IMR-90 (cell line): ENCODE results near the gene SPATA2L. TPM values are rescaled to one million over a fixed set of nuclear protein-coding genes. Genes with fewer than 3 reads are reported as not detected.

ENCODE experiments used
- ATAC-seq: fragments of 200-7000 bp; cut with Tn5 transposase; 2 replicates; pipeline ENCODE4 v1.9.1; 2020; ENCODE audit warnings: low read depth, mild to moderate bottlenecking, moderate library complexity
- BruUV-seq: library from RNA; stranded (reverse); fragments of 400-500 nt; replicated peaks from 2 replicates; lab custom pipeline; 2021; lab: Mats Ljungman, UMichigan
- CTCF ChIA-PET: fragments of 300-600 bp; formaldehyde crosslinking; extraction: SDS; loops from one replicate; lab custom pipeline; 2021; ENCODE audit warnings: antibody characterized with exemption; lab: Yijun Ruan, JAX
- POLR2A ChIA-PET: fragments of 300-600 bp; sonication (Branson Sonifier 250); formaldehyde crosslinking; loops from one replicate; lab custom pipeline; 2022; ENCODE audit warnings: antibody characterized with exemption; ENCODE audit not compliant: unreplicated experiment; lab: Charles Lee
- DNase-seq: peaks from one replicate; pipeline ENCODE4 v3.0.0; 2013
- H2AFZ ChIP-seq: replicated peaks from 2 replicates; pipeline ENCODE3; 2013; ENCODE audit warnings: low read length, mild to moderate bottlenecking; ENCODE audit not compliant: poor library complexity
- H2AK5ac ChIP-seq: 2 replicates; pipeline ENCODE4 v1.6.1; 2013; ENCODE audit warnings: low read depth, low read length, inconsistent platforms
- H2AK9ac ChIP-seq: replicated peaks from 2 replicates; pipeline ENCODE3; 2013; ENCODE audit warnings: mild to moderate bottlenecking, low read depth, low read length, moderate library complexity; ENCODE audit not compliant: poor library complexity
- H2BK120ac ChIP-seq: 2 replicates; pipeline ENCODE4 v1.6.1; 2013; ENCODE audit warnings: low read depth, low read length, inconsistent platforms
- H2BK15ac ChIP-seq: 3 replicates; pipeline ENCODE4 v1.6.1; 2013; ENCODE audit warnings: low read depth, low read length, inconsistent platforms
- H2BK20ac ChIP-seq: 2 replicates; pipeline ENCODE4 v1.6.1; 2013; ENCODE audit warnings: low read depth, mild to moderate bottlenecking, inconsistent platforms, low read length, moderate library complexity
- H2BK5ac ChIP-seq: 2 replicates; pipeline ENCODE4 v1.6.1; 2013; ENCODE audit warnings: mild to moderate bottlenecking, low read depth, low read length, inconsistent platforms; ENCODE audit not compliant: poor library complexity, severe bottlenecking
- H3K14ac ChIP-seq: replicated peaks from 2 replicates; pipeline ENCODE4 v1.6.1; 2013; ENCODE audit warnings: low read depth, low read length, inconsistent platforms
- H3K18ac ChIP-seq: 2 replicates; pipeline ENCODE4 v1.6.1; 2013; ENCODE audit warnings: low read depth, low read length, control low read depth
- H3K23ac ChIP-seq: 2 replicates; pipeline ENCODE4 v1.6.1; 2013; ENCODE audit warnings: low read depth, low read length, inconsistent platforms
- H3K27ac ChIP-seq: 2 replicates; pipeline ENCODE4 v1.5.1; 2013; ENCODE audit warnings: mild to moderate bottlenecking, control low read depth, low read length; ENCODE audit not compliant: insufficient read depth
- H3K27me3 ChIP-seq: 2 replicates; pipeline ENCODE4 v1.6.1; 2013; ENCODE audit warnings: low read length; ENCODE audit not compliant: control insufficient read depth, insufficient read depth
- H3K36me3 ChIP-seq: 2 replicates; pipeline ENCODE4 v1.6.1; 2013; ENCODE audit warnings: low read length, mixed read lengths; ENCODE audit not compliant: control insufficient read depth, insufficient read depth
- H3K4ac ChIP-seq: 2 replicates; pipeline ENCODE4 v1.6.1; 2013; ENCODE audit warnings: low read depth, low read length, inconsistent platforms
- H3K4me1 ChIP-seq: 2 replicates; pipeline ENCODE4 v1.6.1; 2013; ENCODE audit warnings: low read length, mixed read lengths; ENCODE audit not compliant: control insufficient read depth, insufficient read depth
- H3K4me2 ChIP-seq: 2 replicates; pipeline ENCODE4 v1.6.1; 2013; ENCODE audit warnings: low read depth, mild to moderate bottlenecking, control low read depth, low read length, moderate library complexity
- H3K4me3 ChIP-seq: 2 replicates; pipeline ENCODE4 v1.5.1; 2013; ENCODE audit warnings: low read depth, mild to moderate bottlenecking, control low read depth, low read length, moderate library complexity; ENCODE audit not compliant: insufficient read depth
- H3K56ac ChIP-seq: 2 replicates; pipeline ENCODE4 v1.6.1; 2013; ENCODE audit warnings: low read length, inconsistent platforms; ENCODE audit not compliant: insufficient read depth; ENCODE audit errors: extremely low read depth
- H3K79me1 ChIP-seq, 2 experiments: 2 replicates each; pipeline ENCODE4 v1.6.1; 2013; ENCODE audit warnings: low read length in 2 of 2, inconsistent platforms in 1 of 2, low read depth in 1 of 2
- H3K9ac ChIP-seq: 2 replicates; pipeline ENCODE4 v1.6.1; 2013; ENCODE audit warnings: low read depth, low read length, control low read depth
- H3K9me1 ChIP-seq: 2 replicates; pipeline ENCODE4 v1.6.1; 2013; ENCODE audit warnings: low read length, inconsistent platforms; ENCODE audit not compliant: insufficient read depth
- H3K9me3 ChIP-seq: 2 replicates; pipeline ENCODE4 v1.6.1; 2013; ENCODE audit warnings: low read length; ENCODE audit not compliant: control insufficient read depth, insufficient read depth
- H4K20me1 ChIP-seq: 2 replicates; pipeline ENCODE4 v1.6.1; 2013; ENCODE audit warnings: low read length, inconsistent platforms; ENCODE audit not compliant: insufficient read depth
- H4K5ac ChIP-seq: 2 replicates; pipeline ENCODE4 v1.6.1; 2013; ENCODE audit warnings: mild to moderate bottlenecking, low read depth, low read length, control low read depth
- H4K8ac ChIP-seq, 2 experiments: 2 replicates each; pipeline ENCODE4 v1.6.1; 2013; ENCODE audit warnings: low read depth in 2 of 2, low read length in 2 of 2, control low read depth in 1 of 2, inconsistent platforms in 1 of 2
- H4K91ac ChIP-seq: 2 replicates; pipeline ENCODE4 v1.6.1; 2013; ENCODE audit warnings: low read depth, low read length, inconsistent platforms; ENCODE audit not compliant: insufficient read depth
- FOS ChIP-seq: fragments of 150-350 bp; IDR thresholded peaks from 2 replicates; pipeline ENCODE4 v1.6.1; 2016; ENCODE audit warnings: low read depth, low read length
- RAD21 ChIP-seq: IDR thresholded peaks from 2 replicates; pipeline ENCODE4 v1.6.1; 2012; ENCODE audit warnings: low read length, improper control_type of control experiment
- RFX5 ChIP-seq: IDR thresholded peaks from 2 replicates; pipeline ENCODE4 v1.8.0; 2012; ENCODE audit warnings: low read depth, mild to moderate bottlenecking, low read length, moderate library complexity
- WGBS, 2 experiments: methylation state at CpG; one replicate each; pipeline versions ENCODE4 v1.1.5 to v1.1.7; 2013; ENCODE audit warnings: missing lambda C conversion rate in 2 of 2; ENCODE audit not compliant: insufficient read length in 1 of 2; ENCODE audit errors: extremely low coverage in 2 of 2; 5-methylcytosine and 5-hydroxymethylcytosine counted together
- dilution Hi-C: fragments of 300-500 bp; cut with HindIII; formaldehyde crosslinking; loops from one replicate; pipeline ENCODE4 v1.14.3; 2018; ENCODE audit warnings: low sequenced_read_pairs; ENCODE audit not compliant: unreplicated experiment
- in situ Hi-C: fragments of 300-500 bp; cut with MboI; formaldehyde crosslinking; loops from 3 replicates; pipeline ENCODE4 v1.14.3; 2019; ENCODE audit warnings: low sequenced_read_pairs, inconsistent platforms, mixed read lengths
- intact Hi-C: fragments of 100-400 bp; cut with micrococcal nuclease; formaldehyde crosslinking; loops from 2 replicates; pipeline ENCODE4 v1.10.0; 2022
- polyA plus RNA-seq, 3 experiments: library from polyadenylated mRNA; depleted of rRNA; stranded (reverse); fragments of >200 nt; gene quantifications; 2 replicates each; pipeline ENCODE4 v1.2.3, GENCODE V29; 2012; ENCODE audit warnings: low replicate concordance in 1 of 3
- total RNA-seq: library from RNA; depleted of rRNA; stranded (reverse); fragments of >200 nt; gene quantifications from 2 replicates; pipeline ENCODE4 v1.2.3, GENCODE V29; 2012

SPATA2L gene
- total and polyA plus RNA-seq, 2 of the 4 experiments (the other 2 are of a cell fraction), result 4.8 to 6.9 TPM

DNA sequence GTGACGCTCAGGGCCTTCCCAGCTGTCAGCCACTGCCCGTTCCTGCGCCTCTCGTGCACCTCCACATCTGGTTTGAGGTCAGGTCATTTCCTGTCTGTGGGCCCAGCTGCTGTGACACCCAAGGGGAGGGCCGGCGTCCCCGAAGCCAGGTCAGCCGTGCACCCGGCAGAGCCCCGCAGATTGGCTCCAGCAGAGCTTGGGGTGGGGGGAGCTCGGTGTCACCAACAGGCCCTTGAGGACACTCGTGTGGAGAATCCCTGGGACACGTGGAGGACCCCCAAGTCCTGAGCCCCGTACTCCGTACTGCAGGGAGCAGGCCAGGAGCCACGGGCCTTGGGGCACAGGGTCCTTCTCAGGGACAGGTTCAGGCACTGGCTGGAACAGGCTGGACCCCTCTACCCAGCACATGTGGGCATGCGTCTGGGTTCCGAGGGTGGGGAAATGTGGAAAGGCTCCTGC is 4.8 kb downstream of the SPATA2L start:
- Histone ChIP-seq H3K9me1 (no peaks in the 10 kb centered on the region), H3K4ac (no peak overlapping the region), H2BK120ac (no peak overlapping the region), H4K91ac (no peak overlapping the region), H3K4me2 (no peak overlapping the region), H3K4me1 (peaks cover 8% of the 10 kb centered on the region), H3K27me3 (no peaks in the 10 kb centered on the region), H3K56ac (no peak overlapping the region), H3K9me3 (no peaks in the 10 kb centered on the region), H4K20me1 (peaks cover 32% of the 10 kb centered on the region), H4K5ac (no peak overlapping the region), H2BK20ac (no peak overlapping the region), H2AK5ac (no peak overlapping the region), H3K18ac (no peak overlapping the region), H3K9ac (no peak overlapping the region), H3K4me3 (no peak overlapping the region), H2BK15ac (no peak overlapping the region), H2AFZ (no peak overlapping the region), H2BK5ac (no peak overlapping the region), H3K27ac (no peak overlapping the region), H3K14ac (no peak overlapping the region), H3K23ac (no peak overlapping the region), H3K36me3 (peaks cover 40% of the 10 kb centered on the region), H3K79me1 (peaks cover 5 to 20% of the 10 kb centered on the region in 2 experiments; a peak in 2 of 4 replicates), H2AK9ac (peak overlapping the region; percentile 85), H4K8ac (no peak overlapping the region)
- ChIA-PET CTCF (no interaction called here), POLR2A (no interaction called here)
- TF ChIP-seq FOS, result no peak
- no peak for TF ChIP-seq RAD21
- no peak for TF ChIP-seq RFX5
- dilution Hi-C loops (no loop called here), intact Hi-C loops (no loop called here), in situ Hi-C loops (no loop called here)
- no TSS peak for BruUV-seq
- WGBS, 2 experiments, result 74% methylated on average over 4 of the region's 18 CpGs; no CpG with 5 or more reads in 1 of the 2 experiments
- ATAC-seq, result no peak
- DNase-seq, result no peak
